C4-2B (cell line): ENCODE results near the gene ATP6V0E1.

Experiments used
- ZFX ChIP-seq: fragments of 450-650 bp; IDR thresholded peaks from 2 replicates; pipeline ENCODE4 v1.6.1; 2017
- TF ChIP-seq, protein P1 (sequence below): fragments of 450-650 bp; conservative IDR thresholded peaks from 2 replicates; pipeline ENCODE4 v1.5.1; 2017; ENCODE audit warnings: mild to moderate bottlenecking

DNA sequence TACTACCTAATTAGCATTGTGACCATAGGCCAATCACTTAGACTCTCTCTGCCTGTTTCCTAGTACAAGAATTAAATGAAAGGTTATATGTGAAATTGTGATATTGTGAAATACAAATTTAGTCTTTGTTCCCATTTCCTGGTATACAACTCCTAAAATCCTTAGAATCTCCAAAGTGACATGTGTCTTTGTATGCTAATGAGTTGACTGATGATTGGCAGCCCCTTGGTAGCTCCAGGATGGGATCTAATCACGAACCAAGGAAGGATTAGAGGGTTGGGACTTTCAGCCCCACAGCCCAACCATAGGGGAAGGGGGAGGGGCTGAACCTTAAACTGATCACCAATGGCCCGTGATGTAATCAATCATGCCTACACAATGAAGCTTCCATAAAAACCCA is 31.6 kb downstream of the ATP6V0E1 start:
- TF ChIP-seq, protein P1, sequence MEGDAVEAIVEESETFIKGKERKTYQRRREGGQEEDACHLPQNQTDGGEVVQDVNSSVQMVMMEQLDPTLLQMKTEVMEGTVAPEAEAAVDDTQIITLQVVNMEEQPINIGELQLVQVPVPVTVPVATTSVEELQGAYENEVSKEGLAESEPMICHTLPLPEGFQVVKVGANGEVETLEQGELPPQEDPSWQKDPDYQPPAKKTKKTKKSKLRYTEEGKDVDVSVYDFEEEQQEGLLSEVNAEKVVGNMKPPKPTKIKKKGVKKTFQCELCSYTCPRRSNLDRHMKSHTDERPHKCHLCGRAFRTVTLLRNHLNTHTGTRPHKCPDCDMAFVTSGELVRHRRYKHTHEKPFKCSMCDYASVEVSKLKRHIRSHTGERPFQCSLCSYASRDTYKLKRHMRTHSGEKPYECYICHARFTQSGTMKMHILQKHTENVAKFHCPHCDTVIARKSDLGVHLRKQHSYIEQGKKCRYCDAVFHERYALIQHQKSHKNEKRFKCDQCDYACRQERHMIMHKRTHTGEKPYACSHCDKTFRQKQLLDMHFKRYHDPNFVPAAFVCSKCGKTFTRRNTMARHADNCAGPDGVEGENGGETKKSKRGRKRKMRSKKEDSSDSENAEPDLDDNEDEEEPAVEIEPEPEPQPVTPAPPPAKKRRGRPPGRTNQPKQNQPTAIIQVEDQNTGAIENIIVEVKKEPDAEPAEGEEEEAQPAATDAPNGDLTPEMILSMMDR = no peak
- no peak for TF ChIP-seq ZFX
